Pons (tissue), 1 donor: Measurements from ENCODE around the gene CACNA2D2.
"Not testable (repeated sequence)": the region's sequence is repeated elsewhere in the genome, so short reads cannot be mapped to it uniquely, and the experiment has no call there.

ENCODE experiments used
- DNase-seq: peaks from one replicate; pipeline ENCODE4 v3.0.0-alpha.2; 2016; ENCODE audit warnings: low spot score

Gene CACNA2D2

GRCh38 chr3:50530001-50530970 is 26.9 kb upstream of the CACNA2D2 start:
- no peak for DNase-seq

GRCh38 chr3:50525987-50526386 is 22.6 kb upstream of the CACNA2D2 start:
- no peak for DNase-seq

DNA sequence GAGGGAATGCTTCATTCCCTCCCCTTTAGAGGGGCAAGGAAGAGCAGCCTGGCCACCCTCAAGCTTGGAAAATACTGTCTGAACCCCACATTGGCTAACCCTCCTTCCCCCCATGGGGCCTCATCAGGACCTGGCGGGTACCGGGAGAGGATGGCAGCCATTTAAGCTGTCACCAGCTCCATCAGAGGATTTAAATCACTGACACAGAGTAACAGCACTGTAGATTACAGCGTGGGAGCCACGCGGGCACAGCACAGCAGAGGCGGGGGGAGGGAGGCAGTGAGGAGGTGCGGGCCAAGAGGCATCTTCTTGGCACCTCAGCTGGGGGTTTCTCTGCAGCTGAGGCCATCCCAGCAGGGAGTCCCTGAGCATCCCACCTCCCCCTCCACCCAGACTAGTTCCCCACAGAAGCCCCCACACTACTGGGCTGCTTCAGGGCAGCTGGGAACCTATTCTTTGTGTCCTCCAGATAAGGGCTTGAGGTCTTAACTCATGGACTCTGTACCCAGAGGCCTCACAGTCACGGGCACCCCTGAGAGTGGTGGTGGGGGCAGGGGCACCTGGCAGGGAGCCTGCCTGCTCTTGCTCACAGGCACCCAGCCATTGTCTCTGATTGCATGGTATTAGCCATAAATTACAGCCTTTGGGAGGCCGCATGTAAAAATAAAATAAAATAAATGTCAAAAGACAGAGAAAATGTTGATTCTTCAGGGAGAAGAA is 21.9 kb upstream of the CACNA2D2 start:
- no peak for DNase-seq

- DNase-seq: no peak
These were observed 21.3 kb upstream of the CACNA2D2 start for GRCh38 chr3:50524746-50525145.

DNA sequence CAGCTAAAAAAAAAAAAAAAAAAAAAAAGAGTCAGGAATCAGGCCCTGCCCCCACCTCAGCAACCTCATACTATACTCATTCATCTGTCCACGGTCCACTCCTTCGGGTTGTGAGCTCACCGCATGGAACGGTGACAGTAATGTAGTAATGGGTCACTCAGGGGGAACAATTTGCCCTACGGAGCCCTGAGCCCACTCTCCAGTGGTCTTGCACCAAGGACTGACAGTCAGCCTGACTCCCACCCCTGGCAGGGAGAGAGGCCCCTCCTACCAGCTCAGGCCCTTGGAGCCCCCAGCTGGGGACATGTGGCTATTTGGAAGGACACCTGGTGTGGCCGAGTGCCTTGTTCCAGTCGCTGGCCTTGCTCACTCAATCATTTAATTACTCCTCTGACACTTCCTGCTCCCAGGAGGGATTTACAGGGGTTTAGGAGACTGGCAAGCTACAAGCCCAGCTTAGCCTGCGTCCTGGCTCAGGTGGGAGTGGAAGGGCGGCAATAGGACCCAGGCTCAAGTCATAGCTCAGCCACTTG is 19.9 kb upstream of the CACNA2D2 start:
- DNase-seq: no peak

- no peak for DNase-seq
These were observed 18.1 kb upstream of the CACNA2D2 start for GRCh38 chr3:50521572-50521971.

- no peak for DNase-seq
These were observed 17.4 kb upstream of the CACNA2D2 start for GRCh38 chr3:50520849-50521248.

GRCh38 chr3:50519471-50520089 is 16.1 kb upstream of the CACNA2D2 start:
- DNase-seq: peak; percentile 23

- DNase-seq: no peak
These were observed 15.0 kb upstream of the CACNA2D2 start for GRCh38 chr3:50518436-50518835.

DNA sequence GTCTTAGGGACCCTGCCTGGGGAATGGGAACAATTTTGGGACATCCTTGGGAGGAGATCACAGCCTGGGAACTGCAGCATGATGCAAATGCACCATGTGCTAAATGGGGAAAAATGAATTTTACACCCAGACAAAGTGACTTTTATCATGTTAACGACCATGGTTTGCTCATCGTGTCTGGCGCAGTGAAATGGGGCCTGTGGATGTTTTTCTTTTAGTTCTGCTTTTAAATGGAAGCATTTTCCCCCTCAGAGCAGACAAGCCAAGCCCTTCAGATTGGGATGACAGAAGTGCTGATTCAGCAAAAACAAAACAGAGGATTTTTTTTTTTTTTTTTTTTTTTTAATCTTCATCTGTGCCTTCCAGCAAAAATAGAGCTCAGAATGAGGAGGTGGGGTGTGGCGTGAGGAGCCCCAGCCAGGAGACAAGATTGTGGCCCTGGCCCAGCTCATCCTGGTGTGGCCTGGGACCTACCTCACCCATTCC is 14.3 kb upstream of the CACNA2D2 start:
- DNase-seq: no peak

DNA sequence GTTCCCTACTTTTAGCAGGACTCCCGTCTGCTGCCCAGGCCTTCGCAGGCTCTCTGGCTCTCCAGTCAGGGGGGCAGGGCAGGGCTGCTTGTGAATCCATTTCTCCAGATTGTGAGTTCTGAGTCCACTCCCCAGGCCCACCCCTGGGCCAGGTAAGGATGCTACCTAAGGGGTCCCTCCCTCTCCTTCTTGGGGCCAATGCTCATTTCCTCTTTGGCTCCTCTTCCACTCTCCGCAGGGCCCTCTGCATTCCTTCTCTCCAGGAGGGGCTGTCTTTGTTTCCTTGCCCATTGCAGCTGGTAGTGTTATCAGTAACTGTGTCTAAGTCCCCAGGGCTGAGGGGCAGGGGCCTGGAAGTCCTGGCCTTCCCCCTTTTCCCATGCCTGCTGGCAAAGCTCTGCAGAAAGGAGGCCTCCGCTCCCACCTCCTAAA is 13.0 kb upstream of the CACNA2D2 start:
- no peak for DNase-seq

GRCh38 chr3:50515565-50516439 is 12.4 kb upstream of the CACNA2D2 start:
- DNase-seq: no peak

DNA sequence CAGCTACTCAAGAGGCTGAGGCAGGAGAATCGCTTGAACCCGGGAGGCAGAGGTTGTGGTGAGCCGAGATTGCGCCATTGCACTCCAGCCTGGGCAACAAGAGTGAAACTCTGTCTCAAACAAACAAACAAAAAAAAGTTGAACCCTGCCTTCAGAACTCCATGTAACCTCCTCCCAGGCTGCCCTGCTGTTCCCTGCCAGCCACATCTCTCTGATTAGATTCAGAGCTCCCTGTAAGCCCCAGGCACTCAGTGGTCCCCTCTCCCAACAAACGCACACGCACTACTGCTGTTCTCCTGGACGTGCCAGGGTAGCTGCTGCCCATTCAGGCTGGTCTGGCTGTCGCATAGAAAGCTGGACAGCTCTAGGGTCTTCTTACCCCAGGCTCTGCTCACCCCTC is 9.5 kb upstream of the CACNA2D2 start:
- not testable (repeated sequence) for DNase-seq

DNA sequence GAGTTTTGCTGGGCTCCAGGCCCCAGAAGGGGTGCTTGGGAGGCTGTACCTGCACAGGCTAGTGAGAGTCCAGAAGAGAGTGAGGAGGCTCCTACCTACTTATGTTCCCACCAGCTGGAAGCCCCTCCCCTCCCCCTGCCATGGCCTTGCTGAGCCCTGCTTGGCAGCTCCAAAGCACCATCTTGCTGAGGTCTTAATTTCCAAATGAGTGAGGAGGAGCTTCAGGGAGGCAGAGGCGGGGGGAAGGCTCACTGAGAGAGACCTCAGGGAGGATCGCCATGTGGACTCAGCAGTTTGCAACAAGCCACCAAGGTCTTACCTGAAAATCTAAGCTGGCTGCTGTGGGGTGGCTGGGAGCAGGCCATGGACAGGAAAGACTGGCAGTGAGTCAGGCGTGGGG is 8.7 kb upstream of the CACNA2D2 start:
- no peak for DNase-seq

DNA sequence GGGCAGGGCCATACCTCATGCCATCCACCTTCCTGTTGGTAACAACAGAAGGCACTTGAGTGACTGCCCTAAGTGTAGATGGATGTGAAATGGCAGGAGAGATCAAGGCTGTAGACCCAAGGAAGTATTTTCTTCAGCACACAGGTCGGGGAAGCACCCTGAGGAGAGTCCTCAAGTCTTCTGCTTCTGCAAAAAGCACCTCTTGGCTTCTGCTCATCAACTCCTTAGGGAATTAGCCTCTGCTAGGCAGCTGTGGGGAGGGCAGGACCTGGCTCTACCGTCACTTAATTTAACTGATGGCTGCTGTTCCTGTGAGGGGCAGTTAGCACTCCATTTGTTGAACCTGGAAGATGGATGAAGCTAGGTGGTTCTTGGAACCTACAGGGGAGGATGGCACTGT is 6.9 kb upstream of the CACNA2D2 start:
- no peak for DNase-seq

GRCh38 chr3:50509715-50510114 is 6.3 kb upstream of the CACNA2D2 start:
- no peak for DNase-seq

GRCh38 chr3:50508821-50509220 is 5.4 kb upstream of the CACNA2D2 start:
- no peak for DNase-seq

DNA sequence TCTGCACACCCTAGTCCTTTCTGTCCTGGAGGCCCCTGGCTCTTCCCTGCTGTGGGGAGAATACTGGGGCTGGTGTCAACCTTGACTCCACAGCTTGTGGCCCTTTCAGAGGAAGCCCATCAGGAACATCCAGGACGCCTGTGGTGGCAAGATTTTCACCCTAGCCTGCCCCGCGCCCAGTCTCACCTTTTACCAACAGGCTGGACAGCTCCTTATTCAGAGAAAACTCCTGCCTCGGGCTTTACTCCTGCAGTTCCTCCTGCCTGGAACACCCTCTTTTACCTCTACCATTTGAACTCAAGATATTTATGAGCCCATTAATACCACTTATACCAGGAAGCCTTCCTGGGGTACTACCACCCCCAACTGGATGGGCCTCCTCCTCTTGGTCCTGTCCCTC is 2.7 kb upstream of the CACNA2D2 start:
- no peak for DNase-seq

DNA sequence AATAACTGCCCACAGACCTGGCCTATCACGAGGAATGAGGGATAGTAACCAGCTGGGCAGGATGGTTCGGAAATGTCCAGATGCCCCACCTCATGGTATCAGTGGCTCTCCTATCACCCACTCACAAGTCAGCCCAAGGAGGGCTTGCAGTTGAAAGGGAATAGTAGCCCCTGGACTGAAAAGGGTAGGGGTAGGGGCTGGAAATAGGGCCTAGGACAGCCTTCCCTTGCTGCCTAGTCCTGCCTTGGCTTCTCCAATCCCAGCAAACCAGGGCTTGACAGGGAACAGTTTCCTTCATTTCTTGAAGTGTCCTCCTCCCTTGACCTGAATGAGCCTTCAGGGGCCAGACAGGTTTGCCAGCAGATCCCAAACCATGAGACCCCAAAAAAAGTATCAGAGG is 1.2 kb upstream of the CACNA2D2 start:
- DNase-seq: no peak

DNA sequence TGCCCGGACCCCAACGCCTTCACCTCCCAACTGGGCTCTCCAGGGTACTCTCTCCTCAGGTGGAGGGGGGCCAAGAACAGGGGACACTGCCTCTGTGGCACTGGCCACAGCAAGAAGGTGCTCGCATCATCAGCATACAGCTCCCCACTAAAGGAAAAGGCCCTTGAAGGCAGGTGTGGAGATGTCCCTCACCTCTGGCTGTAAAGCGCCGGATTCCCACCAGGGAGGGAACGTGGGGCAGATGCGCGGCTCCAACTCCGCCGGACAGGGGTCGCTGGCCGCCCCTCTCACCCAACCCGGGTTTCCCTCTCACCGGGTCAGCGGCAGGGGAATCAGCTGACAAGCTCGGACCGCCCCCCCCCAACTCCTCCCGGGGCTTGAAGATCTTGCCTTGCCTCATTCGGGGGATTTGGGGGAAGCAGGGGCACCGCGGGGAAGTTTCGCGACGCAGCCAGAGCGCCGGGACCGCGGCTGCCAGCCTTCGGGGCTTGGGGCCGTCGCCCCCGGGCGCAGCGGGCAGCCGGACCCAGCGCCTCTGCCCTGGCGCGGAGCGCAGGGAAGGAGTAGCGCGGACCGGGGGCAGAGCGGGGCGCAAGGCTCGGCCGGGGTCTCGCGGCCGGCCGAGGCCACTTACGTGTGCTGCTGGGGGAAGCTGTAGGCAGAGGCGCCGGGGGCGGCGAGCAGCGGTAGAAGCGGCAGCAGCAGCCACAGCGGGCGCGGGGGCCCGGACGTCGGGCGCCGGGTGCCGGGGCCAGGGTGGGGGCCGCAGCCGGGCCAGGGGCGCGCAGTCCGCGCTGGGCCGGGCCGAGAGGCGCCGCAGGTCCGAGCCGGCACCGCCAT is 630 bp downstream of the CACNA2D2 start:
- no peak for DNase-seq
